ENCODE measurements around the gene COL28A1.

COL28A1 gene

DNA sequence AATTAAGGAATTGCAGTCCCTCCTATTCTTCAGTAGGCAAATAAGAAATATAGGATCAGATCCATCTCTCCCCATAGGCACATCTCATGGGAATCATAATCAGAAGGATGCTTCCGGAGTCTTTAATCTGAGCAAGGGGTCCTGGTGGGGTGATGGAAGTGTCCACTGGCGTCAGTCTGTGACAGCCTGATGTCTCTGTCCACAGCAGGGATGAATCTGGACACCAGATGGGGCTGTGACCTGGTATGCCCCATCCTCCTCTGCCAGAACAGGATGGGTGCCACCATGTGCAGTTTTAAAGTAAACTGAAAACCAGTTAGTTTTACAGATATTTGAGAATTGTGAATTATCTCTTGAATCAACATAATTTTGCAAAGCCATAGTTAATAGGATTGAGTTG, 204.7 kb downstream of the COL28A1 start:
- DNase-seq (ENCODE audit: low read depth), result peak; percentile 0

DNA sequence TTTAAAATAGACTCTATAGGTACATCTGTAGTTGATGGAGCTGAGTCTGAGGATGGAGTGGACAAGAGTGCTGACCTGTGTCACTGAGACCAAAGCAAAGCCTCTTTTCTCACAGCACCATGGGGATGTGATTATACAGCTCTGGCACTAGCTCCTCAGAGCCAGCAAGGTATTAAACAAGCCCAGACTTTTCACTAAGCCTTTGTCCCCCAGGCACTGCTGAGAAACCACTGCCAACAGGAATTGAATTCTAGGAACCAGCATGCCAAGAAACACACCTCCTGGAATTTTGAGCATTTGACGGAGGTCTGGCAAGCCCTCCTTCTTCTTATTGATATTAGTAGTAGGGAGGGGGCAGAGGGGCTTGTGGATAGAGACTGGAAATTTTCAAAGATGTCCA, 206.3 kb downstream of the COL28A1 start:
- DNase-seq (ENCODE audit: low read depth), result no peak

DNA sequence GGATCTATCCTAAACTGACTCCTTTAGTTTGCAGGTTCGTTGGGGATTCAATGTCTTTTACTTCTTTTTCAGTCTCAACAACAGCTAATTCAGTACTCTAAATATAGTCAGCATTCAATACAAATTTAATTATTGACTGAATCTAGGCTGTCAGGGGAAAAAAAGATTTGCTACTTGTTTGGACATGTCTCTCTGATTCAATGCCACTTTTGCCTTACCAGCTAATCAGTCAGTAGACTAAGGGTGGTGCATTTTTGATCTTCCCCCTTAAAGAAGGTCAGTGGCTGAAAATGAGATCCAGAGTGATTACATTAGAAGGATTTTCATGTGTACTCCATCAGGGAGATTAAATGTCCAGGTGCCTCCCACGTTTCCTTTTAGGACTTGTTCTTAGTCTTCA, 208.2 kb downstream of the COL28A1 start:
- no peak for DNase-seq (ENCODE audit: low read depth)

DNA sequence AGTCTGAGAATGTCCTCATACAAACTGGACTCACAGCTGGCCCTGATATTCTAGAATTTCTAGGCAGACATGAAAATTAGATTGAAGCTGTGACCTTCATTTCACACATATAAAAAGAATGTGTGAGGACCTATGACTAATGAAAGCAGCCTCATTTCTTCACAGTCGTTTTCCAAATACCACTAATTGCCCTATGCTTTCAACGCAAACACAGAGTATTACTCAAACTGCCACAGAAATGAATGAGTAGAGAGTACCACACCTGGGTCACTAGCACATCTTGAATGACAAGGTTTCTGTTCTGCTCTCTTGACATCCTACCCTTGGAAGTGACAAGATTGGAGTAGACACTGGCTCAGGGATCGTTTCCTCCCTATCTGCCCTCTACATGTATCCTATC, 211.0 kb downstream of the COL28A1 start:
- no peak for DNase-seq (ENCODE audit: low read depth)

DNA sequence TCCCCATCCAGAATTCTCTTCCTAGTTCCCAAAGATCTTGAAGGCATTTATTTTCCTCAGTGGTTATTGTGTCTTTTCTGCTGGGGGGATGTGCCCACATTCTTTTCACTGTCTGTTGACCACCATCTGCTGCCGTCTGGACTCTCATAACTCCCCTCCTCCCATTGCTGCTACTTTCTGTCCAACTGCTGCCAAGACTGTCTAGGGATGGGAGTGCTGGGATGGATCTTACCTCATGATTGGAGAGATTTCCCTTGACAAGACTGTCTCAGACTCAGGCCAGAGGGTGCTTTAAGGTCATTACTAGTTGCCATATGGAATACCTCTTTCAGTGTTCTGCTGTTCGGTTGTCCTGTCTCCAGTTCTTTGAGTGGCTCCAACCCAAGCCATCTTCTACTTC, 211.8 kb downstream of the COL28A1 start:
- DNase-seq (ENCODE audit: low read depth), result no peak

DNA sequence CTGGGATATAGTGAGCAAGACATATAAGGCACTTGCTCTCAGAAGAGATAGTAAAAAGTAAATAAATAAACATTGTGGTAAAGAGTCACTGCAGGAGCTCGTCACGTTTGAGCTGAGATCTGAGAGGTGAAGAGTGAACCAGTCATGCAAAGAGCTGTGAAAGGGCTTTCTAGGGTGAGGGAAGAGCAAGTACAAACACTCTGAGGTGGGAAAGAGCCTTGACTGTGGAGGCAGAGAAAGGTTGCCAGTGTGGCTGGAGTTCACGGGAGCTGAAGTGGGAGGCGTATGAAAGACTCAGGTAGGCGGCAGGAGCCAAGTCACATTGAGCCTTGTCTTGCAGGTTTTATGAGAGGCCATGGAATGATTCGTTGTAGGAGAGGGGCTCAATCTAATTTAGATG, 212.3 kb downstream of the COL28A1 start:
- no peak for DNase-seq (ENCODE audit: low read depth)

DNA sequence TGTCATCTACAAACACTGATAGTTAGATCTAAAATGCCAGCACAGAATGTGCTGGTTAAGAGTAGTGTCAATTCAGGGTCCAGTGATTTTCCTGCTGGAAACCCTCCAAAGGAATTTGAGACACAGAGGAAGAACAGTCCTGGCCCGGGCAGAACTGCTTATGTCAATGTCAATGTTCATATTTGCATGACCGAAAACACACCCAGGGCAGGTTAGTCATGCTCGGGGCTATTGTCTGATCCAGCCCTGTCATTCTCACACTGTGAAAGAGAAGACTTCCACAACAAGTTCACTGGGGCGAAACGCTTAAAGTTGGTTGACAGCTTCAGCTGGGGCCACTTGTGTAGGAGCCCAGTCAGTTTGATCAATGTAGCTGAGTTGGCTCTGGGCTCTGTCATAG, 214.0 kb downstream of the COL28A1 start:
- no peak for DNase-seq (ENCODE audit: low read depth)

DNA sequence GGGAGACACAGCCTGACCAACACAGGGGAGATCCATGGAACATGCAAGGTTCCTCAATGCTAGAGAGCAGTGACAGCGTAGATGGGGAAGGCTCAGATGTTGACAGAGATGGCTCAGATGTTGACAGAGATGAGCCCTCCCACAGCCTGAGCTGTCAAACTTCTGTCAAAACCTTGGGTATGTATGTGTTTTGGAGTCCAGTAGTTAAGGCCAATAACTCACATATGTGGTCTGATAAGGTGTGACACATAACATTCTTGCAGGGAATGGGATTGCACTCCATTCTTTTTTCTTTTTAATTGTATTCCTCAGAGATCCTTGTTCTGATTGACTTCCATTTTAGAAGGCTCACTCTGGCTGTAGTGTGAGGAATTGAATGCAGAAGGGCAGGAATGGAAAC, 217.1 kb downstream of the COL28A1 start:
- no peak for DNase-seq (ENCODE audit: low read depth)

DNA sequence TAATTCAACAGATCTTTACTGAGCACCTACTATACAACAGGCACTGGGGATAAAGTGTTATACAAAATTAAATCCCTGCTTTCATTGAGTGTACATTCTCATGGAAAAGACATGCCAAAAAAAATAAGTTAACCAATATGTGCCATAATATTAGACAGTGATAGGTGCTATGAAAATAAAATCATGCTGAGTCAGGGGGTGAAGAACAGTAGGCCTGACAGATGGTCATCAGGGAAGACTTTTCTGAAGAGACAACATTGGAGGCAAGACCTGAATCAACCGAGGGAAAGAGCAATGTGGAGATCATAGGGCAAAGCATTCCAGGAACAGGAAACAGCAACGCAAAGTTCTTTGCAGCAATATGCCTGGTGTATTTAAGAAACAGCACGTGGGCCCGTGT, 217.8 kb downstream of the COL28A1 start:
- DNase-seq (ENCODE audit: low read depth), result no peak

DNA sequence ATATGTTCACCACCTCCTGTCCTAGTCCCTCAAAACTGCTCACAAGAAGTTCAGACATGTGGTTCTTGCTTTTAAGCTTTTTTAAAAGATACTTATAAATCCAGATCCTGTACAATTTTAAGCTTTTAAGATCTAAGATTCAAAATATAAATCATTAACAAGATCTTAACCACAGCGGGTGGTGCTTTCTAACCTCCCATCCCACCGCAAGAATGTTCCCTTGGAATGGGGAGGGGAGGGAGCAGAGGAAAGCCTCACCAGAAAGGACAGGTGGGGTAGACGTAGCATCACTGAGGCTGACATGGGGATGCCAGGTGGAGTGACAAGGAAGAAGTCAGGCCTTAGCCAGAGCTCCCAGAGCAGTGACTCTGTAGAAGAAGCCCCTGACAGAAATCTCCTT, 219.8 kb downstream of the COL28A1 start:
- DNase-seq (ENCODE audit: low read depth), result no peak

DNA sequence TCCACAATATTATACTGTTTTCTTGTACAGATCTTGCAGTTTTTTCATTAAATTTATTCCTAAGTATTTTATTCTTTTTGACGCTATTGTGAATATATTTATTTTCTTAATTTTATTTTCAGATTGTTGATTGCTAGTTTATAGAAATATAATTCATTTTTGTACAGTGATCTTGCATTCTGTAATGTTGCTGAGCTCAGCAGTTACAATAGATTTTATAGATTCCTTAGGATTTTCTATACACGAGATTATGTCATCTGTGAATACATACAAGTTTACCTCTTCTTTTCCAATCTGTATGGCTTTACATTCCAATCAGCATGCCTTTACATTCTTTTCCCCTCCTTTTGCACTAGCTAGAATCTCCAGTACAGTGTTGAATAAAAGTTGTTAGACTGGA, 223.3 kb downstream of the COL28A1 start:
- no peak for DNase-seq (ENCODE audit: low read depth)

DNA sequence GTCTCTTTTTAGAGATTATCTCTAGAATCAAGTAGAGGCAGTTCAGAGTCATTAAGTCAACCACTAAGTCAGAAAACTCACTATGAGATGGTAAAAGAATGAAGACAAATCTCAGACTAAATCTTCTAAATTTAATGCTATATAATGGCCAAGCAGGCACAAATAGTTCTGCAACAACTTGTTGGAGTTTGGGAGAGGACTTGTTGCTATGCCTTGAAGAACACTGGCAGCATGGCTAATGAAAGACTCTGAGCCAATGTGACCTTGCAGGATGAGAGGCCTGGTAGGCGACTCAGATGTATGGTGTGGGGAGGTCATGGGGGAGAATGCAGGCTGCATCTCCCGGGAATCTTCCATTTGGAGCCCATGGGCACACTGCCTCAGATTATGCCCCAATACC, 224.7 kb downstream of the COL28A1 start:
- DNase-seq (ENCODE audit: low read depth), result no peak

DNA sequence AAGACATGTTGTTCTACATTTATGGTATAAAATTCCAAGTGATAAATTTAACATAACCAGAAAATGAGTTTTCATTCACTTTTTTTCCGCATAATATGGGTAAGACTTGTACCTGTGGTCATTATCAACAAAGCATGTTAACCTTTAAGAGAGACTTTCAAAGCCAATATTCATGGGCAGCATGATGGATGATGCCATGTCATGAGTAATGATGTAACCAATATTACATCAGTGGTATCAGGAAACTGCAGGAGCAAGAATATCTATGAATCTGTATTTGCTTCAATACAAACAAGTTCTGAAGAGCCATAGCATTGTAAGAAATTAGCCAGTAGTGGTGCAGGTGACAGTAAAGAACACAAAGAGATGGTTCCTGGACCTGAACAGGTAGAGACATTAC, 226.5 kb downstream of the COL28A1 start:
- DNase-seq (ENCODE audit: low read depth), result no peak

Data from GM04504 (cell line).